Breast epithelium (tissue), 4 donors: ENCODE results near the gene DOCK10. TPM values are rescaled to one million over a fixed set of nuclear protein-coding genes. Genes with fewer than 3 reads are reported as not detected.

Experiments used
- DNase-seq, 2 donors: peaks; one replicate each; pipeline ENCODE4 v3.0.0-alpha.2; 2019; ENCODE audit warnings: low spot score in 2 of 2
- H3K27ac ChIP-seq, 2 donors: fragments of 200-600 bp; sonication (generic) in 1 of 2; one replicate each; pipeline ENCODE4 v1.5.1; 2016 to 2019; ENCODE audit warnings: mild to moderate bottlenecking in 1 of 2
- H3K27me3 ChIP-seq, 2 donors: fragments of 200-600 bp; sonication (generic) in 1 of 2; one replicate each; pipeline versions ENCODE4 v1.5.1 to v1.6.0; 2017 to 2019; ENCODE audit warnings: control low read depth in 1 of 2, mild to moderate bottlenecking in 1 of 2
- H3K36me3 ChIP-seq: fragments of 200-600 bp; one replicate; pipeline ENCODE4 v1.5.1; 2019
- H3K4me1 ChIP-seq, 2 donors: fragments of 200-600 bp; sonication (generic); one replicate each; pipeline ENCODE4 v1.5.1; 2016 to 2019; ENCODE audit warnings: control low read depth in 1 of 2
- H3K4me3 ChIP-seq, 3 donors: fragments of 200-600 bp; sonication (generic); 1 replicate in 2 of 3; 2 replicates in 1 of 3; pipeline ENCODE4 v1.5.1; 2016 to 2019; ENCODE audit warnings: mild to moderate bottlenecking in 3 of 3, moderate library complexity in 2 of 3
- H3K9me3 ChIP-seq, 2 donors: fragments of 200-600 bp; sonication (generic) in 1 of 2; one replicate each; pipeline ENCODE4 v1.5.1; 2016 to 2019; ENCODE audit warnings: control low read depth in 1 of 2
- CTCF ChIP-seq, 3 donors: fragments of 450-650 bp; IDR thresholded peaks; one replicate each; pipeline ENCODE4 v1.5.1; 2016 to 2017; ENCODE audit warnings: antibody characterized with exemption in 3 of 3, mild to moderate bottlenecking in 3 of 3, moderate library complexity in 3 of 3
- POLR2A ChIP-seq: fragments of 450-650 bp; IDR thresholded peaks from one replicate; pipeline ENCODE4 v1.6.1; 2016; ENCODE audit warnings: antibody characterized with exemption, mild to moderate bottlenecking, moderate library complexity
- POLR2AphosphoS5 ChIP-seq, 3 donors: sonication (generic); formaldehyde crosslinking; IDR thresholded peaks; one replicate each; pipeline ENCODE4 v1.6.1; 2017; ENCODE audit warnings: antibody characterized with exemption in 3 of 3
- intact Hi-C: fragments of 100-400 bp; cut with DNase I; formaldehyde crosslinking; loops from one replicate; pipeline ENCODE4 v1.15.1; 2023; ENCODE audit warnings: low total_unique reads
- total RNA-seq, 3 donors: library from RNA; depleted of rRNA; stranded (reverse); fragments of >200 nt; gene quantifications; one replicate each; pipeline ENCODE4 v1.1.0, GENCODE V29; 2016

Gene DOCK10
- total RNA-seq, 3 donors from 2014 or later: 13.8 to 23.9 (median 15.4) TPM

- Histone ChIP-seq H3K4me3 (no peak overlapping the region), H3K27me3 (no peaks in the 10 kb centered on the region), H3K36me3 (no peaks in the 10 kb centered on the region), H3K4me1 (no peaks in the 10 kb centered on the region), H3K9me3 (no peaks in the 10 kb centered on the region), H3K27ac (no peak overlapping the region)
- no peak for TF ChIP-seq CTCF (IDR thresholded peaks at IDR 0.05)
- TF ChIP-seq POLR2AphosphoS5 (IDR thresholded peaks at IDR 0.05): no peak
- TF ChIP-seq POLR2A: no peak
- intact Hi-C loops: no loop called here
- no peak for DNase-seq
Observed at GRCh38 chr2:224915136-224915535, 127.1 kb downstream of the DOCK10 start.

GRCh38 chr2:224910574-224910925 is 131.7 kb downstream of the DOCK10 start:
- peak overlapping the region; percentile 72 to 88 for H3K27ac ChIP-seq
- no peak for DNase-seq
- intact Hi-C loops: no loop called here
- no peaks in the 10 kb centered on the region for H3K27me3 ChIP-seq
- TF ChIP-seq POLR2A: no peak
- no peak for TF ChIP-seq POLR2AphosphoS5 (IDR thresholded peaks at IDR 0.05)
- no peak for TF ChIP-seq CTCF (IDR thresholded peaks at IDR 0.05)
- no peaks in the 10 kb centered on the region for H3K9me3 ChIP-seq
- no peaks in the 10 kb centered on the region for H3K36me3 ChIP-seq
- H3K4me1 ChIP-seq: no peaks in the 10 kb centered on the region
- H3K4me3 ChIP-seq: peak overlapping the region in 1 of 3 donors; percentile 49

GRCh38 chr2:224909885-224910573 is 132.2 kb downstream of the DOCK10 start:
- H3K27me3 ChIP-seq: no peaks in the 10 kb centered on the region
- peak; percentile 67 to 90 for DNase-seq
- H3K4me3 ChIP-seq: peak overlapping the region in 1 of 3 donors; percentile 49
- intact Hi-C loops: no loop called here
- H3K36me3 ChIP-seq: no peaks in the 10 kb centered on the region
- no peaks in the 10 kb centered on the region for H3K4me1 ChIP-seq
- H3K27ac ChIP-seq: peak overlapping the region; percentile 72 to 88
- no peaks in the 10 kb centered on the region for H3K9me3 ChIP-seq
- peak in 1 of 3 donors; percentile 9 for TF ChIP-seq CTCF (IDR thresholded peaks at IDR 0.05)
- peak; percentile 49 to 68 (median 67) for TF ChIP-seq POLR2AphosphoS5 (IDR thresholded peaks at IDR 0.05)
- TF ChIP-seq POLR2A: no peak

GRCh38 chr2:224908818-224909217 is 133.4 kb downstream of the DOCK10 start:
- no peaks in the 10 kb centered on the region for H3K9me3 ChIP-seq
- no peaks in the 10 kb centered on the region for H3K27me3 ChIP-seq
- no peak for DNase-seq
- no peak overlapping the region for H3K4me3 ChIP-seq
- intact Hi-C loops: no loop called here
- no peaks in the 10 kb centered on the region for H3K4me1 ChIP-seq
- H3K27ac ChIP-seq: peak overlapping the region in 1 of 2 donors; percentile 72
- no peaks in the 10 kb centered on the region for H3K36me3 ChIP-seq
- TF ChIP-seq POLR2A (no peak), CTCF (IDR thresholded peaks at IDR 0.05) (no peak), POLR2AphosphoS5 (IDR thresholded peaks at IDR 0.05) (no peak)

GRCh38 chr2:224904381-224904780 is 137.9 kb downstream of the DOCK10 start:
- TF ChIP-seq POLR2AphosphoS5 (IDR thresholded peaks at IDR 0.05): no peak
- TF ChIP-seq CTCF (IDR thresholded peaks at IDR 0.05): no peak
- TF ChIP-seq POLR2A: no peak
- no peak for DNase-seq
- H3K4me1 ChIP-seq: no peaks in the 10 kb centered on the region
- H3K4me3 ChIP-seq: no peak overlapping the region
- no peaks in the 10 kb centered on the region for H3K27me3 ChIP-seq
- no peaks in the 10 kb centered on the region for H3K9me3 ChIP-seq
- no peaks in the 10 kb centered on the region for H3K36me3 ChIP-seq
- intact Hi-C loops: no loop called here
- no peak overlapping the region for H3K27ac ChIP-seq
